Stimulated activated naive CD8-positive, alpha-beta T cell treated with anti-CD3 and anti-CD28 coated beads, Interleukin-15, Interleukin-2, amounts not matched to agents 100 ng/mL and 50 ng/mL, for 24 hours (primary cell): Measurements from ENCODE around the gene DGAT2L6.
"Not testable (repeated sequence)": the region's sequence is repeated elsewhere in the genome, so short reads cannot be mapped to it uniquely, and the experiment has no call there.

Experiments used
- H3K27ac Mint-ChIP-seq: one replicate; pipeline ENCODE4 v1.8.0; 2021; ENCODE audit warnings: mild to moderate bottlenecking, mixed read lengths
- H3K27me3 Mint-ChIP-seq: one replicate; pipeline ENCODE4 v1.8.0; 2021; ENCODE audit warnings: mixed read lengths
- H3K36me3 Mint-ChIP-seq: one replicate; pipeline ENCODE4 v1.8.0; 2021; ENCODE audit warnings: low read depth, mixed read lengths
- H3K4me1 Mint-ChIP-seq: one replicate; pipeline ENCODE4 v1.8.0; 2021; ENCODE audit warnings: low read depth, mixed read lengths
- H3K4me3 Mint-ChIP-seq: one replicate; pipeline ENCODE4 v1.8.0; 2021; ENCODE audit warnings: mild to moderate bottlenecking, mixed read lengths
- H3K9me3 Mint-ChIP-seq: one replicate; pipeline ENCODE4 v1.8.0; 2021; ENCODE audit warnings: mixed read lengths

The DGAT2L6 gene

GRCh38 chrX:70240751-70241150 is 63.5 kb downstream of the DGAT2L6 start:
- no peaks in the 10 kb centered on the region for H3K36me3 Mint-ChIP-seq
- no peak overlapping the region for H3K4me3 Mint-ChIP-seq
- no peaks in the 10 kb centered on the region for H3K9me3 Mint-ChIP-seq
- no peaks in the 10 kb centered on the region for H3K27me3 Mint-ChIP-seq
- H3K4me1 Mint-ChIP-seq, result peaks cover 32% of the 10 kb centered on the region
- H3K27ac Mint-ChIP-seq, result no peak overlapping the region

- H3K4me3 Mint-ChIP-seq, result no peak overlapping the region
- H3K4me1 Mint-ChIP-seq, result peaks cover 29% of the 10 kb centered on the region
- H3K27ac Mint-ChIP-seq, result peak overlapping the region; percentile 47
- no peaks in the 10 kb centered on the region for H3K9me3 Mint-ChIP-seq
- no peaks in the 10 kb centered on the region for H3K27me3 Mint-ChIP-seq
- H3K36me3 Mint-ChIP-seq, result no peaks in the 10 kb centered on the region
These were observed 64.2 kb downstream of the DGAT2L6 start for GRCh38 chrX:70241501-70241900.

DNA sequence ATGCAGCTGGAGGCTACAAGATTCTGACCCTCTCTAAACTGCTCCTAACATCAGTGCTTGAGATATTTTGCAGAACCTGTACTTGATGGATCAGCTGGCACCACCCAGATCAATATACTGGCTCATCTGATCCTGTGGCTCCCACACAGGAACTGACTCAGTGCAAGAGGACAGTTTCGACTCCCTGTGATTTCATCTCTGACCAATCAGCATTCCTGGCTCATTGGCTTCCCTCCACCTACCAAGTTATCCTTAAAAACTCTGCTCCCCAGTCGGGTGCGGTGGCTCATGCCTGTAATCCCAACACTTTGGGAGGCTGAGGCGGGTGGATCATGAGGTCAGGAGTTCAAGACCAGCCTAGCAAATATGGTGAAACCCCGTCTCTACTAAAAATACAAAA is 66.3 kb downstream of the DGAT2L6 start:
- not testable (repeated sequence) for H3K9me3 Mint-ChIP-seq, H3K27ac Mint-ChIP-seq, H3K36me3 Mint-ChIP-seq, H3K27me3 Mint-ChIP-seq, H3K4me3 Mint-ChIP-seq
- H3K4me1 Mint-ChIP-seq, result peaks cover 12% of the 10 kb centered on the region

DNA sequence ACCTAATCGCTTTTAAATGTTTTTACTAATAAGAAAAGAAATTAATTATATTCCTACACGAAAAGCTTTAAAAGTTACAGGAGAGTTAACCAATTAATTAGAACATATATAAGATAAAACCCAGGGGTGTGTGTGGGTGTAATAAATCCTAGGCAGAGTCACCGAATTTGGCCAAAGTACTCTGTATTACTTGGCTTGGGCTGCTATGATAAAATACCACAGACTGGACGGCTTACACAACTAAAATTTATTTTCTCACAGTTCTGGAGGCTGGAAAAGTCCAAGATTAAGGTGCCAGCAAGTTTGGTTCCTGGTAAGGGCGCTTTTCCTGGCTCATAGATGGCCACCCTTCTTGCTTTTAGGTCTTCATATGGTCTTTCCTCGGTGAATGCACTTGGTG is 67.6 kb downstream of the DGAT2L6 start:
- Mint-ChIP-seq H3K27ac (no peak overlapping the region), H3K4me3 (no peak overlapping the region), H3K36me3 (no peaks in the 10 kb centered on the region), H3K27me3 (no peaks in the 10 kb centered on the region), H3K9me3 (no peaks in the 10 kb centered on the region), H3K4me1 (peaks cover 12% of the 10 kb centered on the region)

DNA sequence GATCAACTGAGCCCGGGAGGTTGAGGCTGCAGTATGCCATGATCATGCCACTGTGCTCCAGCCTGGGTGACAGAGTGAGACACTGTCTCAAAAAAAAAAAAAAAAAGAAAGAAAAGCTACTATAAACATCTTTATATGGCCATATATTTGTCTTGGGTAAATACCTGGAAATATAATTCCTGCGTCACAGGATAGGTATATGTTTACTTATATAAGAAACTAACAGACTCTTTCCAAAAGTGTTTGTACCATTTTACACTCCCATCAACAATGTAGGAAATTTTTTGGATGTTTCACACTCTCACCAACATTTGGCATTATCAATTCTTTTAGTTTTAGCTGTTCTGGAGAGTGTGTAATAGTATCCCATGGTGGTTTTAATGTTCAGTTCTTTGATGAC is 70.0 kb downstream of the DGAT2L6 start:
- peaks cover 5% of the 10 kb centered on the region for H3K4me1 Mint-ChIP-seq
- H3K4me3 Mint-ChIP-seq, result no peak overlapping the region
- no peaks in the 10 kb centered on the region for H3K36me3 Mint-ChIP-seq
- H3K9me3 Mint-ChIP-seq, result no peaks in the 10 kb centered on the region
- H3K27me3 Mint-ChIP-seq, result no peaks in the 10 kb centered on the region
- H3K27ac Mint-ChIP-seq, result no peak overlapping the region

DNA sequence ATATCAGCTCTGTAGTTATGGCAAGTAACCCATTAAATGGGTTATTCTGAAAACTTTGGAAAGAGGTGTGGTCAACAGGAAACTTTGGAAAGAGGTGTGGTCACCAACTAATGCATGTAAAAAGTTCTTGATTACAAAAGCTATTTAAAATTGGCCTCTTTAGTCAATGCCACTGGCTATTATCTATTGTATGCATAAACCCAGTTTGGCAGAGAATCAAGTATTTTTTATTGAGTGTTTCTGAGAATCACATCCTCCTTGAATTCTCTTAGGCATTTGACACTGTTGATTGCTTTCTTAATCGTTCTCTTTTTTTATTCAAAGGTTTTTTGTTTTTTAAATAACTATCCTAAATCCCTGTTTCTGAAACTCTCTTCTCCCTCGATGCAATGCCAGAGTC is 75.2 kb downstream of the DGAT2L6 start:
- no peak overlapping the region for H3K4me3 Mint-ChIP-seq
- no peaks in the 10 kb centered on the region for H3K9me3 Mint-ChIP-seq
- H3K27ac Mint-ChIP-seq, result peak overlapping the region; percentile 90
- no peaks in the 10 kb centered on the region for H3K27me3 Mint-ChIP-seq
- H3K36me3 Mint-ChIP-seq, result peaks cover 7% of the 10 kb centered on the region
- peaks cover 27% of the 10 kb centered on the region for H3K4me1 Mint-ChIP-seq

- Mint-ChIP-seq H3K4me3 (peak overlapping the region; percentile 31), H3K4me1 (peaks cover 27% of the 10 kb centered on the region), H3K27ac (peak overlapping the region; percentile 90), H3K27me3 (no peaks in the 10 kb centered on the region), H3K9me3 (no peaks in the 10 kb centered on the region), H3K36me3 (peaks cover 7% of the 10 kb centered on the region)
These were observed 76.2 kb downstream of the DGAT2L6 start for GRCh38 chrX:70253377-70254062.

DNA sequence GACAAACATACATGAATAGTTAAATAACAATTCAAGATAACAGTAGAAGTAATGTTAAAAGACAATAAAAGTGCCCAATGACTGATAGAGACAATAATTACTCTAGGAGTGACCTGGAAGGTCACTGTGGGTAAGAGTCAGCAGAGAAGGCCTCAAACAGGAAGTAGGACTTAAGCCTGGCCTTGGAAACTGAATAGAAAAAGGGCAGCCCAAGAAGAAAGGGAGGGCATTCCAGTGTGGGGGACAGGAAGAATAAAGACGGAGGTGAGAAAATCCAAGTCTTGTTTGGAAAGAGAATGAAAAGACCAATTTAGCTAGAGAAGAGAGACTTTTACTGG is 76.7 kb downstream of the DGAT2L6 start:
- peaks cover 27% of the 10 kb centered on the region for H3K4me1 Mint-ChIP-seq
- H3K27me3 Mint-ChIP-seq, result no peaks in the 10 kb centered on the region
- peak overlapping the region; percentile 14 for H3K4me3 Mint-ChIP-seq
- H3K9me3 Mint-ChIP-seq, result no peaks in the 10 kb centered on the region
- H3K27ac Mint-ChIP-seq, result peak overlapping the region; percentile 90
- peaks cover 7% of the 10 kb centered on the region for H3K36me3 Mint-ChIP-seq

- Mint-ChIP-seq H3K9me3 (no peaks in the 10 kb centered on the region), H3K36me3 (peaks cover 7% of the 10 kb centered on the region), H3K27me3 (no peaks in the 10 kb centered on the region), H3K4me3 (no peak overlapping the region), H3K27ac (peak overlapping the region; percentile 90), H3K4me1 (peaks cover 27% of the 10 kb centered on the region)
These were observed 77.6 kb downstream of the DGAT2L6 start for GRCh38 chrX:70254909-70255308.
